EL (cell line): ENCODE data around the gene AGT.
"Not testable (repeated sequence)": the region's sequence is repeated elsewhere in the genome, so short reads cannot be mapped to it uniquely, and the experiment has no call there.

Experiments used
- DNase-seq: peaks from one replicate; pipeline ENCODE4 v3.0.0-alpha.2; 2016

Gene AGT

DNA sequence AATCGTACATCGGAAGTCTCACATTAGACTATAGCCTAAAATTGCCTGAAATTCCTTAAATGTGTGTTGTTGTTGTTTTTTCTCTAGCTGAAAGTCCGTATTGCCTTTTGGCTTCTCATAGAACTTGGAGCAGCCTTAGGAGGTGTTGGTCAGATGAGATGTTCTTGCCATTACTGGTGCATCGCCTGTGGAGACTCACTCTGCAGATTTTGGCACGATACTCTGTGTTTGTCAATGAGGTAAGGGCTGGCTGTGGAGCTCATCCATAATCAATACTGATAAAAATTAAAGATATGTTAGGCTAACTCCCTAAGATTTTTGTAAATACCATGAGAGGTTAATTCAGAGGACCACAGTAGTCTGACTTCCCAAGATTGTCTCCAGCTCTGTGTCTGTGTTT, 28.9 kb downstream of the AGT start:
- no peak for DNase-seq

- DNase-seq, result no peak
Measured at GRCh38 chr1:230684146-230684545, 29.8 kb downstream of the AGT start.

GRCh38 chr1:230682882-230683610, 30.9 kb downstream of the AGT start:
- peak; percentile 36 for DNase-seq

DNA sequence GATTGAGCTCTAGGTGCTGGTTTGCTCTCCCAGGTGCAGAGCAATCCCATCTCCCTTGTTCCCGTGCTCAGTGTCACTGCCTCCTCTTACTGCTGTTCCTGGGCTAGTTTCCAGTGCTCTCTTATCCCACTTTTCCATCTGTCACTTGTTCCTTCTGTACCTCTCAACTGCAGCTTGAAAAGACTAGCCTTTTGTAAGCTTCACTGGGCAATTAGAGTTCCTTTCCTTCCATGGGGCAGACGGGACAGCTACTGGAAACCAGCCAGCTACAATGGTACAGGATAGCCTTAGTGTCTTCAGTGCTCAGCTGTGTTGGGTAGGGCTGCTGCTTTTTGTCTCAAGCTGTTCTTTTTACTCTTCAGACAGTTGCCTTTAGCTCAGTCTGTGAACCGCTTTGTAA, 31.6 kb downstream of the AGT start:
- DNase-seq, result no peak

- DNase-seq, result peak; percentile 66
Measured at GRCh38 chr1:230681599-230681998, 32.3 kb downstream of the AGT start.

GRCh38 chr1:230680300-230681025, 33.5 kb downstream of the AGT start:
- no peak for DNase-seq

DNA sequence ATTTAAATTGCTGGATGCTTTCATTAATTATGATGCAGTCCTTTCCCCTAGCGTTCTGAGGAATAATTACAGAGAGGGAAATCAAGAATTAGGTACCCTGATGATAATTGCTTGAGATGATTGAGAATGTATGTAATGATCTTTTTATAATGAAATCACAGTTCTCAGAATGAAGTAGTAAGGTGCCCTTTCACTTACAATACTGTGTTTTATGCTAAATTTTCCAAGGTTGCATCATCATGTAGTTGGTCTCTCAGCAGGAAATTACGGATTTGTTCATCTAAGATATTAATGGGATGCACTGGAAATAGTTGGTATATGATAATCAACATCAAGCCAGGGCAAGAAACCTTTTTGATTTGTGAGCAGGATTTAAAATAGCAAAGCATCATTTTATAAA, 34.1 kb downstream of the AGT start:
- no peak for DNase-seq

- DNase-seq, result no peak
Measured at GRCh38 chr1:230679192-230679591, 34.7 kb downstream of the AGT start.

- DNase-seq, result no peak
Measured at GRCh38 chr1:230677200-230677599, 36.7 kb downstream of the AGT start.

DNA sequence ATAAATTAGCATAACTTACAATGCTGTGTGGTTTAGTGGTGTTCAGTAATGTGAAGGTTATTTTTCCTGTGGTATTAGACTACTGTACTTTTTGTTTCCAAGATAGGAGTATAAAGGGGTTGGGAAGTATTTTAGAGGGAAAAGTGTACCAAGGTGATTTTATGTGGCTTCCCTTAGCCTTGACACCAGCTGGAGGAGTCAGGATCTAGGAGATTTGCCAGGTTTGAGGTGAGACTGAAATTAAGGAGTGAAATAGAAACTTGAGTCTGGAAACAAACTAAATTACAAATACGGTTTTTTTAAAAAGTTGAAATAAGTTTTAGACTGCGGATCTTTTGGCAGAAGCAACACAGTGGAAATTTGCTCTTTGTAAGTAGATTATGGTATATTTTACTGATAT, 39.3 kb downstream of the AGT start:
- DNase-seq, result no peak

GRCh38 chr1:230669543-230669942, 44.4 kb downstream of the AGT start:
- DNase-seq, result no peak

DNA sequence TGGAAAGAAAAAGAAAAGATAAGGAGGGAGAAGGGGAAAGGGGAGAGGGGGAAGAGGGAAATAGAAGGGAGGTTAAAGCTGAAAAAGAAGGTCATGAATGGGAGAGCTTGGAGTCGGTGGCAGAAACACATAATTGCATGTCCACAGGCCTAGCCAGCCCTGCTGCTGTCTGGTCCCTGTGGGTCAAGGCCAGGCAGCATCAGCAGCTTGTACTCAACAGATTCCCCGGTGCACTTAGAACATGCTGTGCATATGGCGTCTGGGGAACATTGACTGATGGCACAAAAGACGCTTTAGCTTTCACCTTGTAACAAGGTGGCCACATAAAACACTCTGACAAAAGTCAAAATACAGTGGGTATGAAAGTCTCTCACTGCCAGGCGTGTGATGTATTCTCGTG, 45.7 kb downstream of the AGT start:
- no peak for DNase-seq

DNA sequence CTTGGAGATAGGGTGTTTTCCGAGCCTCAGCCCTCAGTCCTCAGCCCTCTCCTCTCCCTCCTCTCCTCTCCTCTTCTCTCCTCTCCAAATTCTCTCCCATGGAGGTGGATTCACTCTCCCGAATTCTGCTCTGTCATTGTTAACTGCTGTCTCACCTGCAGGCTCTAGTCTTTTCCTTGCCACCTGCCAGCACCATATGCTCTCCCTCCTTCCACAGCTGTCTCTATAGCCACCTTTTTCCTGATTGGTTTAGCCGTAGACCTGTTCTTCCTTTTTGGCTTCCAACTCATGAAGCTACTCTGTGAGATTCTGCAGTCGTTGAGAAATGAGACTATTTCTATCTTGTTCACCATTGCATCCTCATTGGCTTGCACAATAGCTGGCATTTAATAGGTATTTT, 51.9 kb downstream of the AGT start:
- DNase-seq, result no peak

DNA sequence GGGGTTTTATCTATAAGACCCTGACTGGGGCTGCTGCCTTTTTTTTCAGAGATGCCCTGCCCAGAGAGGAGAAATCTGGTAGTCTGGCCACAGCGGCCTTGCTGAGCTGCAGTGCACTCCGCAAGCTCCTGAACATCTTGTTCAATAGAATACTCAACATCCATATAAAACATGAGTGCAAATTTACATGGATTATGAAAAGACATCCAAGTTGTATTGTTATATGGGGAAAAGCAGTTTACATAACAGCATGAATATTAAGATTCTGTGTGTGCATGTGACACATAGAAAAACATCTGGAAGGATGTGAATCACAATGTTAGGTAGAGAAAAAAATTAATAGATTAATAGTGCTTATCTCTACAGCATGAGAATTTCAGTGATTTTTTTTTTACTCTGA, 55.2 kb downstream of the AGT start:
- DNase-seq, result no peak

- not testable (repeated sequence) for DNase-seq
Measured at GRCh38 chr1:230658103-230658502, 55.8 kb downstream of the AGT start.

DNA sequence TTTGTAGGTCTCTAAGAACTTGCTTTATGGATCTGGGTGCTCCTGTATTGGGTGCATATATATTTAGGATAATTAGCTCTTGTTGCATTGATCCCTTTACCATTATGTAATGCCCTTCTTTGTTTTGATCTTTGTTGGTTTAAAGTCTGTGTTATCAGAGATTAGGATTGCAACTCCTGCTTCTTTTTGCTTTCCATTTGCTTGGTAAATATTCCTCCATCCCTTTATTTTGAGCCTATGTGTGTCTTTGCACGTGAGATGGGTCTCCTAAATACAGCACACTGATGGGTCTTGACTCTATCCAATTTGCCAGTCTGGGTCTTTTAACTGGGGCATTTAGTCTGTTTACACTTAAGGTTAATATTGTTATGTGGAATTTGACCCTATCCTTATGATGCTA, 57.2 kb downstream of the AGT start:
- DNase-seq, result not testable (repeated sequence)
